ENCODE measurements around the gene MPZL1.

The MPZL1 gene

DNA sequence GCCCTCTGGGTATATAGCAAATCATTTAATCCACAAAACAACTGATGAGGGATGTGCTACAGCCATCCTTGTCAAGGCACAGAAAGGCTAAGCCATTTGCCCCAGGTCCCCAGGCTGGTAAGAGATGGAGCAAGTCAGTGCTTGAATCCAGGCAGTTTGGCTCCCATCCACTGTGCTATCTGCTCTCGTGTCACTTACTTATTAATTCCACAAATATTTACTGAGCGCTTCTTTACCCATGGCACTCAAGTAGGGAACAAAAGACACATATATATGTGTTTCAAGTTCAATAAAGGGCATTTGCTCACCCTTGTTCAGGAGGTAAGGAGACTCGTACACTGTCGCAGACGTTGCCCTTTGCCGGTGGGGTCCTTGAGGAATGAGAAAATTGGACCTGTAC is 38.6 kb upstream of the MPZL1 start:
- TF ChIP-seq, protein P1, sequence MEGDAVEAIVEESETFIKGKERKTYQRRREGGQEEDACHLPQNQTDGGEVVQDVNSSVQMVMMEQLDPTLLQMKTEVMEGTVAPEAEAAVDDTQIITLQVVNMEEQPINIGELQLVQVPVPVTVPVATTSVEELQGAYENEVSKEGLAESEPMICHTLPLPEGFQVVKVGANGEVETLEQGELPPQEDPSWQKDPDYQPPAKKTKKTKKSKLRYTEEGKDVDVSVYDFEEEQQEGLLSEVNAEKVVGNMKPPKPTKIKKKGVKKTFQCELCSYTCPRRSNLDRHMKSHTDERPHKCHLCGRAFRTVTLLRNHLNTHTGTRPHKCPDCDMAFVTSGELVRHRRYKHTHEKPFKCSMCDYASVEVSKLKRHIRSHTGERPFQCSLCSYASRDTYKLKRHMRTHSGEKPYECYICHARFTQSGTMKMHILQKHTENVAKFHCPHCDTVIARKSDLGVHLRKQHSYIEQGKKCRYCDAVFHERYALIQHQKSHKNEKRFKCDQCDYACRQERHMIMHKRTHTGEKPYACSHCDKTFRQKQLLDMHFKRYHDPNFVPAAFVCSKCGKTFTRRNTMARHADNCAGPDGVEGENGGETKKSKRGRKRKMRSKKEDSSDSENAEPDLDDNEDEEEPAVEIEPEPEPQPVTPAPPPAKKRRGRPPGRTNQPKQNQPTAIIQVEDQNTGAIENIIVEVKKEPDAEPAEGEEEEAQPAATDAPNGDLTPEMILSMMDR (IDR thresholded peaks at IDR 0.05): no peak
- no peak for DNase-seq (ENCODE audit: low spot score)
- peak overlapping the region; percentile 28 for H3K4me3 ChIP-seq
- H3K27ac ChIP-seq: peak overlapping the region; percentile 65 to 92

DNA sequence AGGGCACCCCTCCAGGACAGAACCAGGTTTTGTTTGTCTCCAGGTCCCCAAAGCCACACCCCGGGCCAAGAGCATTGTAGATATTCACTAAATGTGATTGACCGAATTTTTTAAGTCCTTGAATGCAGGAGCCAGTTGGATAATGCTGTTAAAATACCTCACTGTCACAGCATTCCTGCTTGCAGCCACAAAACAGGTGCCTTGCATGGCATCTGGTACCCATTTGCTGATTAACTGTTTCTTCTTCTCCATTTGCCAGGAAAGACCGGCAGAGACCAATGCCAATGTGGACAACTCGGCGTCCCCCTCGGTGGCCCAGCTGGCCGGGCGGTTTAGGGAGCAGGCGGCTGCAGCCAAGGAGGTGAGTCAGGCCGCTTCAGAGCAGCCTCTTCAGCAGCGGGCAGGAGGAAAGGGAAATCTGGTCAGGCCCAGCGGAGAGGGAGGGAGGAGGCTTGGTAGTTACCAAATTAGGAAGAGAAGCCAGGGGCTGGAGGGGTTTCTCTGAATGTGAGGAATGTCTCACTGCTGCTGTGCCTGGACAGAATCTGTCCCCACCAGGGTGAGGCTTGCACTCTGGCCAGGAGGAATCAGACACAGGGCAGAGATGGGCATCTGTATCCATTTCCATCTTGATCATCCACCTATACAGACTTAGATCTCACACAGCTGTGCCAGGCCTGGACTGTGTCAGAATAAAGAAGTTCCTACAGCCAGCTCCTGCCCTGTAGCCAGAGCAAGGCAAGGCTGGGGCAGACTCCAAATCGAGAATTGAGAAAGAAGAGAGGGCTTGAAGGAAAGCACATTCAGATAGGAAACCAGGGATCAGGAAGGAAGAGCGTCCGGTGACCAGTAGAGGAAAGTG is 37.9 kb upstream of the MPZL1 start:
- no peak for DNase-seq (ENCODE audit: low spot score)
- H3K4me3 ChIP-seq: peak overlapping the region; percentile 28
- TF ChIP-seq, protein P1 (IDR thresholded peaks at IDR 0.05): no peak
- H3K27ac ChIP-seq: peak overlapping the region; percentile 65 to 92

DNA sequence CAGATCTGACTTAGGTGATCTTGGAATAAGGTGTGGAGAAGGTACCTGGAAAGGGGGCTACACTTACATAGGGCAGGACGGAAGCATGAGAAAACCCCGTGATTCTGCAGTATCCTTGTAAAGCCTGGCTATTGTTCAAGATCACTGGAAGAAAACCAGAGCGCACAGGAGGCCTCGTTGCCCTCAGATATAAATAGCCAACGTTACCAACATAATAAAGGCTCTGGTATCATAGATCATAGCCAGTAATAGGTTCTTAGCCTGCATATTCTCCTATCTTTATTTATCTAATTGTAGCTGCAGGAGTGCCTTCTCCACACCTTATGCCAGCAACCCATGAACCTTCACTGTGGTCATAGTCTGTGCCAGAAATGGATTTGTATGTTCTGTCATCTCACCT is 35.9 kb upstream of the MPZL1 start:
- no peak overlapping the region for H3K4me3 ChIP-seq
- TF ChIP-seq, protein P1 (IDR thresholded peaks at IDR 0.05): no peak
- H3K27ac ChIP-seq: peak overlapping the region; percentile 65 to 92
- DNase-seq (ENCODE audit: low spot score): no peak

DNA sequence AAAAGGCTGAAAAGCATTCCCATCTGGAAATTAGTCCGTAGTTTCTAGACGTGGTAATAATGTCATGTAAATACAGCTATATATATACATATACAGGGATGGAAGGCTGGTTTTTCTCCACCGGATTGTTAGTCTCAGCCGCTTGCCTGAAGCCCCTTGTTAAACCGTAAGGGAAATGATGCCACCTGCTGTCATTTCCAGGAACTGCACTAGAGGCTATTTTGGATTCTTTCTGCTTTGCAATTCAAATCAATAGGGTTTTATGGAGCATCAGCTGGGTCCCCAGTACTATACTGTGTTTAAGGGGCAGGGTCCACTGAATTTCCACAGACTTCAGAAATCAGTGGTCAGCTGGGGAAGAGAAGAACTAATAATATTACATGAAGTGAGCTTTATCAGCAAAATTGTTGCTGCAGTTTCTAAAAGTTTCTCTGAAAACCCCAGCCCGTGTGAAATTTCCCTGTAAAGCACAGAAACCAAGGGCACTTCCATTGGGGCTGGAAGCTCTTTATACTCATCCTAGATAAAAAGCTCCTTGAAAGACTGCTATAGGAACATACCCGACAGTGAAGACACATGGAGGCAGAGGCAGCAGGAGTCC is 33.8 kb upstream of the MPZL1 start:
- peak overlapping the region in 1 of 2 donors; percentile 34 for H3K27ac ChIP-seq
- DNase-seq (ENCODE audit: low spot score): no peak

DNA sequence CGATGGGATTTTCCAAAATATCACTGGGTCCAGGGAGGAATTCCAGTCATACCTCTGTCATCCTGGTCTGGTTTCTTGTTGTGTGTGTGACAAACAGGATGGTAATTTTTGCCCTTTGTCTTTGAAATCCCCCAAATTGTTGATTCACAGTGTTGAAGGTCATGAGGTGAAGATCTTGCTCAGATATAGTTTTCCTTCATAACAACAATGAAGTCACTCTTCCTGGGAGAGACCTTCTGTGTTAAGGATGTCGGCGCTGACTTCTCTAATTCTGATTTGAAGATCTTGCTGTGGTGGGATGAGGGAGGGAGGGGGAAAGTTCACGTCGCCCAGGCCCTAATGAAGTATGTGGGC is 32.2 kb upstream of the MPZL1 start:
- TF ChIP-seq, protein P1 (IDR thresholded peaks at IDR 0.05): no peak
- Histone ChIP-seq H3K4me3 (no peak overlapping the region), H3K27ac (no peak overlapping the region)
- DNase-seq (ENCODE audit: low spot score): no peak

More for the DNA sequence above, 33.8 kb upstream of the MPZL1 start:
- no peak overlapping the region for H3K4me3 ChIP-seq
- TF ChIP-seq, protein P1 (IDR thresholded peaks at IDR 0.05): peak; percentile 76

DNA sequence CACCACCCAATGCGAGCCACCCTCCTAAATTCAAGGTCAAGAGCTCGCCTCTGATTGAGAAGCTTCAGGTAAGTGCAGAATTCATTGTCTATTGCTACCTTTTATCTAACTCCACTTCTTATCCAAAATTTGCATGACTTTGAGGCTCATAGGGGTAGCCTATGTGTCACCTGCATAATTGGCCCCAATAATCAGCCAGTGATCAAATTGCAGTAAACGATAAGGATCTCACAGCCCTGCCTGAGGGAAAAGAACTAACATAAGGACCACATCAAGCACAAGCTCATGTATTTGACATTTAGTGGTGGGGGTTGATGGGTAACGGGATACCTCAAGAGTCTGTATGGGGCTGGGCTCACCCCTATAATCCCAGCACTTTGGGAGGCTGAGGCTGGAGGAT is 31.7 kb upstream of the MPZL1 start:
- no peak overlapping the region for H3K4me3 ChIP-seq
- H3K27ac ChIP-seq: no peak overlapping the region
- TF ChIP-seq, protein P1 (IDR thresholded peaks at IDR 0.05): no peak
- no peak for DNase-seq (ENCODE audit: low spot score)

Data from coronary artery (tissue), 2 donors.